HK-2 (cell line): Measurements from ENCODE around the gene ZNF546.
A peak's percentile ranks its signal among the peaks of the same experiment; 100 is the strongest.
"Not testable (repeated sequence)": the region's sequence is repeated elsewhere in the genome, so short reads cannot be mapped to it uniquely, and the experiment has no call there.

Source experiments
- DNase-seq: peaks from one replicate; pipeline ENCODE4 v3.0.0-alpha.2; 2018; ENCODE audit not compliant: unreplicated experiment

The ZNF546 gene

DNA sequence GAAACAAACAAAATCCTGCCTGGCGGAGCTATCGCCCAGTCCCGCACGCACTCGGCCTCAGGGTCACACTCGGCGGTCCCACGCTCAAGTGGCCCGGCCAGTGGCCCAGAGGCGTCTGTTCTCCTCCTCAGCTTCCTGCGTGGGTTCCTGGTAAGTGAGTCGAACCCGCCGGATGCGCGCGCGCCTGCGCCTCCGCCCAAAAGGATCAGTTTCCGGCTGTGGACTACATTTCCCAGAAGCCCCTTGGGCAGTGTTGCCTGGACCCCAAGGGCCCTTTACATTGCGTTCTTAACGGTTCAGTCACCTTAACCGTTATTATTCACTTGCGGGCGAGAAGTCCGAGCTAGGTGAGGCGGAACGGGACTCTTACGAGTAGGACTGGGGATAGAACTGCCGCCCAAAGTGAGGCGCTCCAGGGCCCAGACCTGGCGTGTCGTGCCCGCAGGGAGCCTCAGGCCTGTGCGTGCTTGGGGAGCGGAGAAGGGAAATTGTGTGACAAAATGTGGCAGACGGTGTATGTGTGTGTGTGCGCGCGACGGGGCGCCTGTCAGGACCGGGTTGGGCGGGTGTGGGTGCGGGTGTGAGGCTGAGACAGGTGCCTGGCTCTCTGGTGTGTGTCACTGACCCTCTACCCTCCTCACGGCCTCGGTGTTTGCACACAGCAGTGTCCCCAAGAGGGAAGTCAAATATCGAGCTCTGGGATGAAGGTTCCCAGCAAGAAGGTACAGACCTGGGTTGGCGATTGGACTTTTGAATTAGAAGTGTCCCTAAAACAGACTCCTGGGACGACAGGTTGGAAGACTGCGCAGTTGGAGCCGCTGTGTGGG is at the start of gene ZNF546:
TSS of gene ZNF546 (plus strand) at position 250 of the 827 bp plus-strand sequence. CDS start 1,267 bp downstream, outside the sequence.
- DNase-seq, result peak; percentile 94

GRCh38 chr19:39949026-39949747 is 47.7 kb upstream of the ZNF546 start:
- no peak for DNase-seq

DNA sequence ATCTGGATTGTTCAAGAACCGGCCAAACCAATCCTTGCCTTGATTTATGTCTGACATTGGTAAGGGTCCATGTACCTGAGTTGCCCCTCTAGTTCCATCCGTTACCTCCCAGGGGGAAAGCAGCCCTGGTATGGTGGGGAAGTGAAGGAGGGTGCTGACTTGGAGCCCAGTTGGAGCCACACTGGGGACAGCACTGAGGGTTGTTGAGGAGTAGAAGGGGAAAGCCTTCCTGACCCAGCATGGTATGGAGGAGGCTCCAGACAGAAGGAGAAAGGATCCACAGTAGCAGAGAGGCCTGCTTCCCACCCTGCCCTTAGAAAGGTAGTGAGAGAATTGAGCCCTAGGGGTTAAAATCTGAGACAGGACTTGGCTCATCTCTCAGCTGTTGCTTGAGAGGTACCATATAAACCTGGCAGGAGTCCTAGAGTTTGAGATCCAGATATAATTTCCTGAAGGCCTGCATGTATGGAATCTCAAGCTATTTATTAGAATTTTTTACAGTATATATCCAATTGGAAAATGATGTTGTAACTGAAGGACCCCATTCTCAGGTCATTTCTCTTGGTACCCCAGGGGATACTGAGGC is 45.7 kb upstream of the ZNF546 start:
- DNase-seq, result no peak

DNA sequence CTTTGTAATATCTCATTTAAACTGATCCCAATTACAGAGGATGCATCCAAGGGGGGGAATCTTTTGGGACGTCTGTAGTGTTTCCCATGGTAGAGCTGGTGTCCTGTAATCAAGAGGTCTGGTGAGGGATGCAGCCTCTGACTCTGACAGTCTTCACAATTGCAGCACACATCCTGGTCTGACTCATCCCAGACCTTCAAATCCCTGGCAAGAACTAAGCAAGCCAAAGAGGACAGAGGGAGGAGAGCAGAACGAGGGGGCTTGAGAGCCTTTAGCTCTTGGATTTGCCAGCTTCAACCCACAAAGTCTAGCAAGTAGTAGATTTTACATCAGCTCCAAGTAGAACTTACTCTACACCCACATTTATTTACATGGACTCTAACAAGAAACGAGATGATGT is 45.2 kb upstream of the ZNF546 start:
- DNase-seq, result no peak

- DNase-seq, result no peak
Observed at GRCh38 chr19:39953915-39954314, 42.9 kb upstream of the ZNF546 start.

DNA sequence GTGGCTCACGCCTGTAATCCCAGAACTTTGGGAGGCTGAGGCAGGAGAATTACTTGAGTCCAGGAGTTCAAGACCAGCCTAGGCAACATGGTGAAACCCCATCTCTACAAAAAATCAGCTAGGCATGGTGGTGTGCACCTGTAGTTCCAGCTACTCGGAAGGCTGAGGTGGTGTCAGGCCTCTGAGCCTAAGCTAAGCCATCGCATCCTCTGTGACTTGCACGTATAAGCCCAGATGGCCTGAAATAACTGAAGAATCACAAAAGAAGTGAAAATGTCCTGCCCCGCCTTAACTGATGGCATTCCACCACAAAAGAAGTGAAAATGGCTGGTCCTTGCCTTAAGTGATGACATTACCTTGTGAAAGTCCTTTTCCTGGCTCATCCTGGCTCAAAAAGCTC is 39.0 kb upstream of the ZNF546 start:
- not testable (repeated sequence) for DNase-seq

- not testable (repeated sequence) for DNase-seq
Observed at GRCh38 chr19:39958942-39959341, 37.9 kb upstream of the ZNF546 start.

DNA sequence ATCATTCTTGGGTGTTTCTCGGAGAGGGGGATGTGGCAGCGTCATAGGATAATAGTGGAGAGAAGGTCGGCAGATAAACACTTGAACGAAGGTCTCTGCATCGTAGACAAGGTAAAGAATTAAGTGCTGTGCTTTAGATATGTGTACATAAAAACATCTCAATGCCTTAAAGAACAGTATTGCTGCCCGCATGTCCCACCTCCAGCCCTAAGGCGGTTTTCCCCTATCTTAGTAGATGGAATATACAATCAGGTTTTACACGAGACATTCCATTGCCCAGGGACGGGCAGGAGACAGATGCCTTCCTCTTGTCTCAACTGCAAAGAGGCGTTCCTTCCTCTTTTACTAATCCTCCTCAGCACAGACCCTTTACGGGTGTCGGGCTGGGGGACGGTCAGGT is 37.5 kb upstream of the ZNF546 start:
- DNase-seq, result not testable (repeated sequence)

DNA sequence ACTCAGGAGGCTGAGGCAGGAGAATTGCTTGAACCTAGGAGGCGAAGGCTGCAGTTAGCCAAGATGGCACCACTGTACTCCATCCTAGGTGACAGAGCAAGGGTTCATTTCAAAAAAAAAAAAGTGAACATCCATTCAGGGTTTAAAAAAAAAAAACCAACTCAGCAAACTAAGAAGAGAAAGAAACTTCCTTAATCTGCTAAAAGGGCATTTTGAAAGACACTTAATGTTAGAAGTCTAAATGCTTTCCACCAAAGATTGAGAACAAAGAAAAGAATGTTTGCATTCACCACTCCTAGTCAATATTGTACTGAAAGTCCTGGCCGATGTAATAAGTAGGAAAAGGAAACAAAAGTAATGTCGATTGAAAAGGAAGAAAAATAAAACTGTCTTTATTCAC is 33.0 kb upstream of the ZNF546 start:
- no peak for DNase-seq

GRCh38 chr19:39966617-39967016 is 30.2 kb upstream of the ZNF546 start:
- no peak for DNase-seq

DNA sequence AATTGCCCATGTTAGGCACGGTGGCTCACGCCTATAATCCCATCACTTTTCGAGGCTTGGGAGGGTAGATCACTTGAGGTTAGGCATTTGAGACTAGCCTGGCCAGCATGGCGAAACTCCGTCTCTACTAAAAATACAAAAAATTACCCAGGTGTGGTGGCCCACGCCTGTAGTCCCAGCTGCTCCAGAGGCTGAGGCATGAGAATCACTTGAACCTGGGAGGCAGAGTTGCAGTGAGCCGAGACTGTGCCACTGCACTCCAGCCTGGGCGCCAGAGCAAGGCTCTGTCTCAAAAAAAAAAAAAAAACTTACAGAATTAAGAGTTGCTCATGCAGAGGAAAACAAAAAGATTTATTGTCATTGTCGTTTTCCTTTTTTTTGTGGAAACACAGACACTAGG is 29.3 kb upstream of the ZNF546 start:
- no peak for DNase-seq

DNA sequence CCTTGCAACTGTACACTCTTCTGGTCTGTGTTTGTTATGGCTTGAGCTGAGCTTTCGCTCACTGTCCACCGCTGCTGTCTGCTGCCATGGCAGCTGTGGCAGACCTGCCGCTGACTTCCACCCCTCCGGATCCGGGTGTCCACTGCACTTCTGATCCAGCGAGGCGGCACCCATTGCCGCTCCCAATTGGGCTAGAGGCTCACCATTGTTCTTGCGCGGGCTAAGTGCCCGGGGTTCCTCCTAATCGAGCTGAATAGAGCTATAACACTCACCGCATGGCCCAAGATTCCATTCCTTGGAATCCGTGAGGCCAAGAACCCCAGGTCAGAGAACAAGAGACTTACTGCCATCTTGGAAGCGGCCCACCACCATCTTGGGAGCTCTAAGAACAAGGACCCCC is 28.1 kb upstream of the ZNF546 start:
- no peak for DNase-seq

DNA sequence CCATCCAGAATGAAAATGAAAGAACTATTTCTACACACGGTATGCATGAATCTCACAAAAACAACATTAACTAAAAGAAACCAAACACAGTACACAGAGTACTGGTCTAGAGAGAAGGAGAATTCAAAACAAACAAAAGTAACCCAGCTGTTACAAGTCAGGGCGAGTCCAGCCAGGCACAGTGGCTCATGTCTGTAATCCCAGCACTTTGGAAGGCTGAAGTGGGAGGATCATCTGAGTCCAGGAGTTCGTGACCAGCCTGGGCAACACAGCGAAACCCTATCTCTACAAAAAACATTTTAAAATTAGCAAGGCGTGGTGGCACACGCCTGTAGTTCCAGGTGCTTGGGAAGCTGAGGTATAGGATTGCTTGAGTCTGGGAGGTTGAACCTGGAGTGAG is 27.6 kb upstream of the ZNF546 start:
- DNase-seq, result no peak

GRCh38 chr19:39969681-39970424 is 27.0 kb upstream of the ZNF546 start:
- DNase-seq, result no peak

GRCh38 chr19:39970425-39970674 is 26.5 kb upstream of the ZNF546 start:
- no peak for DNase-seq

DNA sequence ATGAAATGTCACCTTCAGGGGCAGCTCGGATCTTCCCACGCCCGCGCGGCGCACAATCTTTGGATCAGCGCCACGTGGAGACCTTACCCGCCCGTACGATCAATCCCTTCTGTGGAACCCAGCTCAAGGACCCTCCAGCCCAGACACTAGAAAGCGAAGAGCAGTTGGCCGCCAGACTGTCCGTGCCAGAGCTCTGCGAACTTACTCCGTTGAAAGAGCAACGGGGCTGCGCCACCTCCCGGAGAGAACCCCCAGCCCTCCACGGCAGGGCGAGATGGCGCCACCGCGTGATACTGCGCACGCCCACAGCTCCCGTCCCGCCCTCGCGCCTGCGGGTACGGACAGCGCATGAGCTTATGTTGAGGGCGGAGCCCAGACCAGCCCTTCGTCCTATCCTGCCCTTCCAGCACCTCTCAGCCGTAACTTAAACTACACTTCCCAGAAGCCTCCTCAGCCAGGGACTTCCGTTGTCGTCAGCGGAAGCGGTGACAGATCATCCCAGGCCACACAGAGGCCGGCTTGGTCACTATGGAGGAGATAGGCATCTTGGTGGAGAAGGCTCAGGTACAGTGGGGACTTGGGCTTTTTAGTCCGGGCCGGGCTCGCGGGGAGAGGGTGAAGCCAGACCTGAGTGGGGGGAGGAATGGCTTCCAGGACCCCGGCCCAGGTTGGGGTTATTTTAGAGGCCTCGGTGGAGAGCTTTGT is 26.0 kb upstream of the ZNF546 start, which contains the start of gene PSMC4:
TSS of gene PSMC4 (plus strand) at position 491 of the 705 bp plus-strand sequence. CDS start at position 529, 38 bp downstream.
- DNase-seq, result peak; percentile 98

DNA sequence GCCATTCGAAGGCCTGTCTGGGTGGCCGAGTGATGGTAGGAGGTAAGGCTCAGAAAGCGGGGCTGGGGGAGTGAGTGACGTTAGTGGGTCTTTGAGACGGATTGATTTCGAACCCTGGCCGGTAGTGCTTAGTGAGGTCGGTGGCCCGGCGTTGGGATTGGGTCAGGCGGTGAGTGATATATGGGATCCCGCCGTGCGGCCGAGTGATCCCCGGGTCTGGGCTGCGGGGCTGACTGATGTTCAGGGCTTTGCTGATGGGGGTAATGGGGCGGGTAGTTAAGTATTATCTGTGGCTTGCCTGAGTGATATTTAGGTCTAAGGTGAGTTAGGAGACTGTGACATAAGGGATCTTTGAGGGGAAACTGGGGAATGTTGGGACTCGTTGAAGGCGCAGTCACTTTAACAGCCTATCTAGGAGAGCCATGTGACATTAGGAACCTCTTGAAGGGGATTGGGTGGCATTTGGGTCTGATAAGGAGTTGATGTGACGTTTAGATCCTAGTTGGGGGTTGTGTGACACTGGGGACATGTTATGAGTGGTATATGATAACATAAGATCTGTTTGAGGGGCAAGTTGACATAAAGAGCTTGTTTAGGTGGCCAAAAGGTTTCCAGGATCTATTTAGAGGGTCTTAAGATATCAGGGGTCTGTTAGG is 25.4 kb upstream of the ZNF546 start:
- DNase-seq, result no peak

- no peak for DNase-seq
Observed at GRCh38 chr19:39974377-39975155, 22.3 kb upstream of the ZNF546 start.

- DNase-seq, result no peak
Observed at GRCh38 chr19:39982883-39983282, 14.0 kb upstream of the ZNF546 start.

DNA sequence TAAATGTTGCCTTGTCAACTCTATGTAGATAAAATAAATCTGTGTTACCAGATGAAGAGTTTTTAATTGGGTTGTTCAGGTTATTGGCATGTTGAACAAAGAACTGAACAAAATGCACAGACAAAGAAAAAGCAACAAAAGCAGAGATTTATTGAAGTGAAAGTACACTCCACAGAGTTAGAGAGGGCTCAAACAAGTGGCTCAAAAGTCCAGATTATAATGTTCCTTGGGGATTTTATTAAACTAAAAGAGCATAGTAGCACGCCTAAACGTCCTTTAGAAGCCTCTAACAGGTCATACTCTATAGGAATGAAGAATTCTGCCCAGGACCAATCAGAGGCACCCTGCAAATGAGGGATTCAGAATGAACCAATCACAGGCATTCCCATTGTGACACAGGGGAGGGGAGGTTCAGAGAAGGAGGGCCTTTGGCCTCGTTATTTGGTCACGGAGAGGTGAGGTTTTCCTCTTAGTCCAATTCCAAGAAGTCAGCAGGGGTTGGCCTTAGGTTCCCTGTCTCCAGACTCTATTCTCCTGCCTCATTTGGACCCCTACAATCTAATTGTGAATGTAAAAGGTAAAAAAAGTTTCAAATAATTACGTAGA is 13.1 kb upstream of the ZNF546 start:
- no peak for DNase-seq
